H1 (cell line): ENCODE data around the gene SLC12A8. TPM values are rescaled to one million over a fixed set of nuclear protein-coding genes. Genes with fewer than 3 reads are reported as not detected.

Experiments used
- CTCF ChIA-PET: fragments of 300-600 bp; sonication (Branson Sonifier 250); formaldehyde crosslinking; loops from one replicate; lab custom pipeline; 2021; ENCODE audit not compliant: partially characterized antibody; lab: Charles Lee
- POLR2A ChIA-PET: fragments of 300-600 bp; sonication (Branson Sonifier 250); formaldehyde crosslinking; loops from one replicate; lab custom pipeline; 2021; ENCODE audit warnings: inconsistent platforms; ENCODE audit not compliant: partially characterized antibody; lab: Charles Lee
- DNase-seq, 2 experiments: peaks; one replicate each; pipeline versions ENCODE4 v3.0.0 to v3.0.0-alpha.2; 2010 to 2022; ENCODE audit warnings: low spot score in 2 of 2, low read depth in 1 of 2, mixed read lengths in 1 of 2
- FAIRE-seq: peaks from 2 replicates; lab custom pipeline; 2011; peaks lifted over from hg19 to GRCh38; lab: Jason Lieb, UNC
- H2AFZ ChIP-seq: 2 replicates; pipeline ENCODE4 v1.8.1; 2012; ENCODE audit warnings: low read length, inconsistent platforms
- H2AK5ac ChIP-seq: 2 replicates; pipeline ENCODE4 v1.6.1; 2013; ENCODE audit warnings: low read depth, low read length
- H2BK120ac ChIP-seq: replicated peaks from 2 replicates; pipeline ENCODE3; 2013; ENCODE audit warnings: low read depth, low read length, inconsistent platforms
- H2BK12ac ChIP-seq: 2 replicates; pipeline ENCODE4 v1.6.1; 2013; ENCODE audit warnings: low read depth, low read length
- H2BK15ac ChIP-seq: 2 replicates; pipeline ENCODE4 v1.6.1; 2013; ENCODE audit warnings: low read length
- H2BK20ac ChIP-seq: 2 replicates; pipeline ENCODE4 v1.6.1; 2013; ENCODE audit warnings: low read length
- H2BK5ac ChIP-seq: 2 replicates; pipeline ENCODE4 v1.6.1; 2013; ENCODE audit warnings: low read depth, low read length
- H3K14ac ChIP-seq: 2 replicates; pipeline ENCODE4 v1.6.1; 2013; ENCODE audit warnings: inconsistent platforms; ENCODE audit not compliant: insufficient read length
- H3K18ac ChIP-seq: 2 replicates; pipeline ENCODE4 v1.6.1; 2013; ENCODE audit warnings: low read length; ENCODE audit errors: extremely low read depth
- H3K23ac ChIP-seq: 2 replicates; pipeline ENCODE4 v1.6.1; 2013; ENCODE audit warnings: inconsistent platforms; ENCODE audit not compliant: insufficient read length
- H3K23me2 ChIP-seq: 2 replicates; pipeline ENCODE4 v1.6.1; 2013; ENCODE audit warnings: low read depth, low read length
- H3K27ac ChIP-seq: 2 replicates; pipeline ENCODE4 v1.6.1; 2011; ENCODE audit warnings: low read depth, low read length, inconsistent platforms
- H3K27me3 ChIP-seq, 4 experiments: replicated peaks in 1 of 4; 1 replicate in 1 of 4; 2 replicates in 3 of 4; pipeline versions ENCODE4 v1.6.1 to v1.8.1; 2011 to 2013; ENCODE audit warnings: low read length in 3 of 4, mild to moderate bottlenecking in 3 of 4, inconsistent platforms in 2 of 4, mixed read lengths in 2 of 4, moderate library complexity in 1 of 4; ENCODE audit not compliant: control insufficient read depth in 3 of 4, insufficient read depth in 3 of 4; ENCODE audit errors: extremely low read depth in 1 of 4
- H3K36me3 ChIP-seq, 4 experiments: 2 replicates each; pipeline versions ENCODE4 v1.6.1 to v1.8.1; 2011 to 2013; ENCODE audit warnings: mild to moderate bottlenecking in 4 of 4, low read length in 3 of 4, moderate library complexity in 2 of 4, control low read depth in 1 of 4, inconsistent platforms in 1 of 4; ENCODE audit not compliant: insufficient read depth in 4 of 4, control insufficient read depth in 2 of 4
- H3K4ac ChIP-seq: replicated peaks from 2 replicates; pipeline ENCODE3; 2013; ENCODE audit warnings: low read length, low read depth, mixed read lengths, inconsistent platforms; ENCODE audit not compliant: insufficient read length
- H3K4me1 ChIP-seq, 4 experiments: replicated peaks in 1 of 4; 1 replicate in 1 of 4; 2 replicates in 3 of 4; pipeline versions ENCODE4 v1.6.1 to v1.8.1; 2011 to 2013; ENCODE audit warnings: low read length in 3 of 4, inconsistent platforms in 2 of 4, mixed read lengths in 1 of 4; ENCODE audit not compliant: insufficient read depth in 4 of 4, control insufficient read depth in 3 of 4
- H3K4me2 ChIP-seq, 2 experiments: 2 replicates each; pipeline versions ENCODE4 v1.6.1 to v1.8.1; 2011 to 2013; ENCODE audit warnings: low read depth in 2 of 2, low read length in 2 of 2, control low read depth in 1 of 2, inconsistent platforms in 1 of 2, mild to moderate bottlenecking in 1 of 2; ENCODE audit not compliant: insufficient read depth in 1 of 2
- H3K4me3 ChIP-seq, 4 experiments: fragments of 200-600, 300-600 bp in 1 of 4; sonication (generic), shearing (Covaris generic), sonication (Bioruptor Twin) in 1 of 4; 2 replicates each; pipeline versions ENCODE4 v1.5.1 to v1.8.1; 2011 to 2016; ENCODE audit warnings: low read length in 4 of 4, low read depth in 3 of 4, control low read depth in 2 of 4, inconsistent platforms in 2 of 4, mild to moderate bottlenecking in 2 of 4, mixed read lengths in 1 of 4, moderate library complexity in 1 of 4; ENCODE audit not compliant: insufficient read depth in 2 of 4; ENCODE audit errors: extremely low read depth in 1 of 4
- H3K56ac ChIP-seq: replicated peaks from 2 replicates; pipeline ENCODE3; 2013; ENCODE audit warnings: low read depth, mild to moderate bottlenecking, mixed read lengths, low read length, inconsistent platforms; ENCODE audit not compliant: insufficient read length
- H3K79me1 ChIP-seq: 2 replicates; pipeline ENCODE4 v1.6.1; 2013; ENCODE audit warnings: low read depth, low read length, control low read depth
- H3K79me2 ChIP-seq, 2 experiments: 2 replicates each; pipeline versions ENCODE4 v1.6.1 to v1.8.1; 2012 to 2013; ENCODE audit warnings: low read length in 2 of 2, mild to moderate bottlenecking in 2 of 2, inconsistent platforms in 1 of 2; ENCODE audit not compliant: insufficient read depth in 2 of 2, control insufficient read depth in 1 of 2
- H3K9ac ChIP-seq, 4 experiments: replicated peaks in 1 of 4; 1 replicate in 1 of 4; 2 replicates in 3 of 4; pipeline versions ENCODE4 v1.6.1 to v1.8.1; 2011 to 2013; ENCODE audit warnings: low read depth in 3 of 4, low read length in 3 of 4, control low read depth in 2 of 4, mild to moderate bottlenecking in 2 of 4, moderate library complexity in 2 of 4, inconsistent platforms in 1 of 4; ENCODE audit errors: extremely low read depth in 1 of 4
- H3K9me3 ChIP-seq, 2 experiments: 2 replicates each; pipeline versions ENCODE4 v1.6.1 to v1.8.1; 2012 to 2013; ENCODE audit warnings: mild to moderate bottlenecking in 2 of 2, moderate library complexity in 2 of 2, control low read depth in 1 of 2, inconsistent platforms in 1 of 2, low read depth in 1 of 2, low read length in 1 of 2, mixed read lengths in 1 of 2; ENCODE audit not compliant: insufficient read depth in 2 of 2
- H4K20me1 ChIP-seq, 2 experiments: replicated peaks in 1 of 2; 2 replicates each; pipeline versions ENCODE3 to v1.8.1; 2011 to 2013; ENCODE audit warnings: inconsistent platforms in 2 of 2, low read length in 2 of 2, mild to moderate bottlenecking in 1 of 2; ENCODE audit not compliant: insufficient read depth in 2 of 2, control insufficient read depth in 1 of 2
- H4K5ac ChIP-seq: 2 replicates; pipeline ENCODE4 v1.6.1; 2013; ENCODE audit warnings: low read length, low read depth, mixed read lengths, inconsistent platforms; ENCODE audit not compliant: insufficient read length
- H4K8ac ChIP-seq: 2 replicates; pipeline ENCODE4 v1.8.0; 2013; ENCODE audit warnings: mild to moderate bottlenecking, moderate library complexity, low read length, inconsistent platforms; ENCODE audit not compliant: insufficient read depth; ENCODE audit errors: extremely low read depth
- H4K91ac ChIP-seq: replicated peaks from 2 replicates; pipeline ENCODE3; 2013; ENCODE audit warnings: low read length, mixed read lengths, inconsistent platforms; ENCODE audit not compliant: insufficient read length
- BCL11A ChIP-seq, 2 experiments: IDR thresholded peaks; one replicate each; pipeline ENCODE4 v1.6.1; 2011; ENCODE audit warnings: low read depth in 2 of 2, low read length in 2 of 2, mild to moderate bottlenecking in 2 of 2
- JUN ChIP-seq: IDR thresholded peaks from 2 replicates; pipeline ENCODE4 v1.6.1; 2011; ENCODE audit warnings: low read depth, mild to moderate bottlenecking, improper control_type of control experiment, low read length
- POU5F1 ChIP-seq: IDR thresholded peaks from 2 replicates; pipeline ENCODE4 v1.6.1; 2011; ENCODE audit warnings: low read depth, mild to moderate bottlenecking, low read length, moderate library complexity
- RFX5 ChIP-seq: IDR thresholded peaks from 2 replicates; pipeline ENCODE4 v1.6.1; 2011; ENCODE audit warnings: low read depth, low read length, improper control_type of control experiment, borderline replicate concordance
- RXRA ChIP-seq: IDR thresholded peaks from 2 replicates; pipeline ENCODE4 v1.6.1; 2011; ENCODE audit warnings: low read depth, mild to moderate bottlenecking, low read length, moderate library complexity; ENCODE audit not compliant: insufficient read depth
- SIRT6 ChIP-seq: IDR thresholded peaks from one replicate; pipeline ENCODE4 v1.7.1; 2012; ENCODE audit warnings: low read length, inconsistent platforms
- SIX5 ChIP-seq: IDR thresholded peaks from 2 replicates; pipeline ENCODE4 v1.6.1; 2011; ENCODE audit warnings: mild to moderate bottlenecking, low read depth, low read length
- WGBS, 2 experiments: shearing (Covaris generic) in 1 of 2; methylation state at CpG; one replicate each; pipeline versions ENCODE4 v1.1.6 to v1.1.7; 2013 to 2015; ENCODE audit warnings: low lambda C conversion rate in 2 of 2, mixed read lengths in 2 of 2, inconsistent platforms in 1 of 2, low coverage in 1 of 2, missing lambda C conversion rate in 1 of 2; ENCODE audit not compliant: insufficient replicate concordance in 2 of 2, insufficient coverage in 1 of 2, insufficient read length in 1 of 2; ENCODE audit errors: extremely low coverage in 1 of 2, missing lambda C conversion rate in 1 of 2; 5-methylcytosine and 5-hydroxymethylcytosine counted together
- polyA plus RNA-seq, 7 experiments: library from polyadenylated mRNA; depleted of rRNA in 3 of 7; stranded (reverse) in 5 of 7; unstranded in 2 of 7; fragments of >200 nt in 5 of 7; fragments of 200-250 nt in 2 of 7; gene quantifications; 1 replicate in 5 of 7; 2 replicates in 1 of 7; 4 replicates in 1 of 7; pipeline versions ENCODE4 v1.2.1 to v1.2.3, GENCODE V29; 2011 to 2013; ENCODE audit warnings: missing spikeins in 2 of 7, mixed read lengths in 2 of 7
- total RNA-seq: library from RNA; stranded (reverse); fragmentation: NEBNext Ultra II Directional; extraction: Animal tissue kit (Norgen Biotek cat#: 25700); gene quantifications from 2 replicates; pipeline ENCODE4 v1.2.1, GENCODE V29; 2021

Gene SLC12A8
- total and polyA plus RNA-seq, 2 of the 8 experiments (the other 6 are each of a cell fraction or from before 2014, with no cell fraction given), result 13.7 to 14.4 TPM

- Histone ChIP-seq H3K4me3 (no peak overlapping the region), H4K5ac (no peak overlapping the region), H3K23ac (no peak overlapping the region), H2BK120ac (no peak overlapping the region), H2BK15ac (no peak overlapping the region), H3K79me1 (no peaks in the 10 kb centered on the region), H4K91ac (no peak overlapping the region), H2BK5ac (no peak overlapping the region), H3K4ac (no peak overlapping the region), H3K23me2 (no peaks in the 10 kb centered on the region; the same call in 1 of the 2 replicates), H3K9ac (no peak overlapping the region), H2BK12ac (no peak overlapping the region), H3K4me1 (no peaks in the 10 kb centered on the region), H2BK20ac (no peak overlapping the region), H4K20me1 (no peaks in the 10 kb centered on the region), H3K4me2 (no peak overlapping the region), H3K36me3 (0 out of 8 replicates have a peak, but pooled peaks cover 0 to 2% (median 0%) of the 10 kb centered on the region in 4 experiments), H3K56ac (no peak overlapping the region), H3K27me3 (no peaks in the 10 kb centered on the region), H4K8ac (no peak overlapping the region), H2AFZ (no peak overlapping the region), H3K14ac (no peak overlapping the region), H3K18ac (no peak overlapping the region), H3K79me2 (no peaks in the 10 kb centered on the region), H3K9me3 (0 out of 4 replicates have a peak, but pooled peaks cover 0 to 7% of the 10 kb centered on the region in 2 experiments), H2AK5ac (no peak overlapping the region), H3K27ac (no peak overlapping the region)
- DNase-seq (no peak), FAIRE-seq (no peak)
- ChIA-PET POLR2A (no interaction called here), CTCF (interaction anchor here (0.6 to 0.9 kb wide), 2 partner anchors 18 to 925 kb away, joined by 3 read pairs; no protein-coding TSS in a partner anchor)
- 86% methylated on average over 2 of the region's 2 CpGs; no CpG with 5 or more reads in 1 of the 2 experiments for WGBS, 2 experiments
- TF ChIP-seq JUN (no peak), BCL11A (IDR thresholded peaks at IDR 0.05; ENCODE audit: low read depth in 2 of 2, low read length in 2 of 2) (no peak), RFX5 (no peak), RXRA (no peak), SIRT6 (no peak), POU5F1 (no peak), SIX5 (no peak)
Observed at GRCh38 chr3:125172346-125172745, 40.2 kb downstream of the SLC12A8 start.
